Lower leg skin (tissue), 3 donors: ENCODE measurements around the gene NRTN.

Experiments used
- POLR2A ChIP-seq, 2 donors: fragments of 450-650 bp; IDR thresholded peaks; one replicate each; pipeline ENCODE4 v1.6.1; 2016 to 2017; ENCODE audit warnings: antibody characterized with exemption in 2 of 2, mild to moderate bottlenecking in 1 of 2, moderate library complexity in 1 of 2
- TF ChIP-seq, protein P1 (sequence below), 3 donors: fragments of 450-650 bp; IDR thresholded peaks; one replicate each; pipeline ENCODE4 v1.5.1; 2016; ENCODE audit warnings: antibody characterized with exemption in 3 of 3, mild to moderate bottlenecking in 3 of 3, moderate library complexity in 2 of 3

DNA sequence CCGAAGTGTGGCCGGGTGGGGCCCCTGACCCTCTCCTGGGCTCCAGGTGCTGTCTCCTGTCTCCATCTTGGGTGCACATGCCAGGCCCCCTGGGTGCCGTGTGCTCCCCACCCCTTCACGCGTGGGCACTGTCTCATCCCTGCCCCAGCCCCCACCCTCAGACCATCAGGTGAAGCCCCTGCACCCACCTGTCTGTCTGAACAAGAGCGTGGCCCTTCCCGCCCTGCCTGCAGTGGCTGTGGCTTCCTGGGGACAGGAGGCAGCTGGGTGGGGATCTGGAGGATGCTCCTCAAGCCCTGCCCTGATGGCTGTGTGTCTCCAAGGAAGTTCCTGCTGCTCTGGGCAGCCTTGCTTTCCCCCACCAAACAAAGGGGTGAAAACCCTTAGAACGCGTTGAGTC is 22.5 kb upstream of the NRTN start:
- TF ChIP-seq, protein P1, sequence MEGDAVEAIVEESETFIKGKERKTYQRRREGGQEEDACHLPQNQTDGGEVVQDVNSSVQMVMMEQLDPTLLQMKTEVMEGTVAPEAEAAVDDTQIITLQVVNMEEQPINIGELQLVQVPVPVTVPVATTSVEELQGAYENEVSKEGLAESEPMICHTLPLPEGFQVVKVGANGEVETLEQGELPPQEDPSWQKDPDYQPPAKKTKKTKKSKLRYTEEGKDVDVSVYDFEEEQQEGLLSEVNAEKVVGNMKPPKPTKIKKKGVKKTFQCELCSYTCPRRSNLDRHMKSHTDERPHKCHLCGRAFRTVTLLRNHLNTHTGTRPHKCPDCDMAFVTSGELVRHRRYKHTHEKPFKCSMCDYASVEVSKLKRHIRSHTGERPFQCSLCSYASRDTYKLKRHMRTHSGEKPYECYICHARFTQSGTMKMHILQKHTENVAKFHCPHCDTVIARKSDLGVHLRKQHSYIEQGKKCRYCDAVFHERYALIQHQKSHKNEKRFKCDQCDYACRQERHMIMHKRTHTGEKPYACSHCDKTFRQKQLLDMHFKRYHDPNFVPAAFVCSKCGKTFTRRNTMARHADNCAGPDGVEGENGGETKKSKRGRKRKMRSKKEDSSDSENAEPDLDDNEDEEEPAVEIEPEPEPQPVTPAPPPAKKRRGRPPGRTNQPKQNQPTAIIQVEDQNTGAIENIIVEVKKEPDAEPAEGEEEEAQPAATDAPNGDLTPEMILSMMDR (IDR thresholded peaks at IDR 0.05) = no peak
- no peak for TF ChIP-seq POLR2A (IDR thresholded peaks at IDR 0.05)
